PC-9 (cell line): ENCODE results near the gene ASB13.

Experiments
- EZH2 ChIP-seq: fragments of 200-600 bp; sonication (generic); IDR thresholded peaks from 2 replicates; pipeline ENCODE4 v1.8.0; 2017; ENCODE audit warnings: antibody characterized with exemption, low read depth
- TF ChIP-seq, protein P1 (sequence below): fragments of 200-600 bp; sonication (generic); conservative IDR thresholded peaks from 2 replicates; pipeline ENCODE4 v1.6.1; 2017; ENCODE audit warnings: mixed run types, antibody characterized with exemption, mild to moderate bottlenecking, moderate library complexity

DNA sequence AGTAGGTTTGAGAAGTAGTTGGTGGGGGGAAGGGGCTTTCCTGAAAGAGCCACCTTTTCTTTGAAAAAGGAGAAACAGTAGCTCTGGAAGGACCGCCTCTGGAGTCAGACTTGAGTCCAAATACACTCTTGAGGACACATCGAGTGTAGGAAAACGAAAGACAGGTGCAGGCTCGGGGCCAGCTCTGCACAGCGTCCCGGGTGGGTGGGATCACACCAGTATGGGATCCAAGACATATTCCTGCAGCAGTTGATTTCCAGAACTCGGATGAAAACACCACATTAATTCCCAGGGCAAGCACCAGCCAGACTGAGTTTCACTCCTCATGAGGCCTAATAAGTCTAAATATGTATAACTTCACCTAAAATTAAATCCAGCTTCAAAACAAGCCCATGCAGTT lies 61.4 kb downstream of the ASB13 start:
- TF ChIP-seq, protein P1, sequence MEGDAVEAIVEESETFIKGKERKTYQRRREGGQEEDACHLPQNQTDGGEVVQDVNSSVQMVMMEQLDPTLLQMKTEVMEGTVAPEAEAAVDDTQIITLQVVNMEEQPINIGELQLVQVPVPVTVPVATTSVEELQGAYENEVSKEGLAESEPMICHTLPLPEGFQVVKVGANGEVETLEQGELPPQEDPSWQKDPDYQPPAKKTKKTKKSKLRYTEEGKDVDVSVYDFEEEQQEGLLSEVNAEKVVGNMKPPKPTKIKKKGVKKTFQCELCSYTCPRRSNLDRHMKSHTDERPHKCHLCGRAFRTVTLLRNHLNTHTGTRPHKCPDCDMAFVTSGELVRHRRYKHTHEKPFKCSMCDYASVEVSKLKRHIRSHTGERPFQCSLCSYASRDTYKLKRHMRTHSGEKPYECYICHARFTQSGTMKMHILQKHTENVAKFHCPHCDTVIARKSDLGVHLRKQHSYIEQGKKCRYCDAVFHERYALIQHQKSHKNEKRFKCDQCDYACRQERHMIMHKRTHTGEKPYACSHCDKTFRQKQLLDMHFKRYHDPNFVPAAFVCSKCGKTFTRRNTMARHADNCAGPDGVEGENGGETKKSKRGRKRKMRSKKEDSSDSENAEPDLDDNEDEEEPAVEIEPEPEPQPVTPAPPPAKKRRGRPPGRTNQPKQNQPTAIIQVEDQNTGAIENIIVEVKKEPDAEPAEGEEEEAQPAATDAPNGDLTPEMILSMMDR: no peak
- TF ChIP-seq EZH2: no peak
